Pancreas (tissue), 10 donors: ENCODE results near the gene PLSCR1. TPM values are rescaled to one million over a fixed set of nuclear protein-coding genes. Genes with fewer than 3 reads are reported as not detected.
A peak's percentile ranks its signal among the peaks of the same experiment; 100 is the strongest.
"Not testable (repeated sequence)": the region's sequence is repeated elsewhere in the genome, so short reads cannot be mapped to it uniquely, and the experiment has no call there.

Experiments used
- ATAC-seq, 4 donors: fragments of 200-7000 bp; cut with Tn5 transposase; one replicate each; pipeline versions ENCODE4 v1.8.0 to v1.9.1; 2020; ENCODE audit warnings: mild to moderate bottlenecking in 4 of 4, moderate library complexity in 4 of 4
- DNase-seq, 6 donors: peaks; one replicate each; pipeline ENCODE4 v3.0.0-alpha.2; 2020
- FAIRE-seq: peaks from 2 replicates; lab custom pipeline; 2012; peaks lifted over from hg19 to GRCh38; lab: Jason Lieb, UNC
- H3K27ac ChIP-seq, 4 donors: fragments of 200-600 bp; sonication (generic); 1 replicate in 3 of 4; 2 replicates in 1 of 4; pipeline versions ENCODE4 v1.5.0 to v1.8.0; 2020
- H3K27me3 ChIP-seq, 4 donors: fragments of 200-600 bp; one replicate each; pipeline ENCODE4 v1.8.0; 2021
- H3K36me3 ChIP-seq, 3 donors: fragments of 200-600 bp; sonication (generic) in 1 of 3; one replicate each; pipeline versions ENCODE4 v1.5.0 to v1.8.0; 2020 to 2021
- H3K4me1 ChIP-seq, 3 donors: fragments of 200-600 bp; one replicate each; pipeline ENCODE4 v1.8.0; 2021
- H3K4me3 ChIP-seq, 4 donors: fragments of 200-600 bp; sonication (generic) in 2 of 4; one replicate each; pipeline versions ENCODE4 v1.5.0 to v1.8.0; 2020 to 2021
- H3K9me3 ChIP-seq, 4 donors: fragments of 200-600 bp; one replicate each; pipeline ENCODE4 v1.8.0; 2021
- CTCF ChIP-seq, 4 donors: fragments of 200-600 bp; sonication (generic) in 3 of 4; IDR thresholded peaks; one replicate each; pipeline versions ENCODE4 v1.5.0 to v1.8.0; 2021; ENCODE audit warnings: antibody characterized with exemption in 4 of 4
- WGBS, 2 donors: extraction: QIAGEN DNeasy Blood & Tissue Kit; methylation state at CpG; one replicate each; pipeline ENCODE4 v1.1.7; 2013; 5-methylcytosine and 5-hydroxymethylcytosine counted together
- intact Hi-C, 3 donors: fragments of 100-400 bp; cut with DNase I; formaldehyde crosslinking; loops; one replicate each; pipeline versions ENCODE4 v1.11.1 to v1.14.2; 2022
- polyA plus RNA-seq, 2 donors: library from polyadenylated mRNA; stranded (reverse); fragments of 200-250 nt; gene quantifications; one replicate each; pipeline ENCODE4 v1.2.3, GENCODE V29; 2013
- total RNA-seq, 6 donors: library from RNA; stranded (reverse); fragmentation: NEBNext Ultra II Directional in 4 of 6; extraction: Animal tissue kit (Norgen Biotek cat#: 25700) in 4 of 6; gene quantifications; one replicate each; pipeline versions ENCODE4 v1.2.1 to v1.2.4, GENCODE V29; 2021 to 2023
- donor health status: healthy with polysubstance abuse.
- donor health status: DM: no; HTN: no; CAD: no; lungs with moderate emphysema.
- donor health status: DM: no; HTN: no; CAD: no.
- donor health status: control.
- donor health status: control.
- donor health status: Bipolar disorder and iron deficiency.
- donor health status: DM: yes; HTN: yes; CAD: no.
- donor health status: DM: no; HTN: no; CAD: no.
- donor health status: DM: no; HTN: no; CAD: no.
- donor health status: DM: yes; HTN: yes; CAD: no.

The PLSCR1 gene
- total and polyA plus RNA-seq, 8 donors = 23.8 to 117 (median 40.7) TPM

GRCh38 chr3:146493761-146494160, 50.6 kb downstream of the PLSCR1 start:
- intact Hi-C loops = no loop called here
- no peaks in the 10 kb centered on the region for H3K36me3 ChIP-seq
- no peaks in the 10 kb centered on the region for H3K9me3 ChIP-seq
- FAIRE-seq (no peak), ATAC-seq (no peak), DNase-seq (no peak)
- 90 to 95% methylated on average over 2 of the region's 2 CpGs for WGBS, 2 donors
- H3K27me3 ChIP-seq = no peaks in the 10 kb centered on the region
- TF ChIP-seq CTCF (IDR thresholded peaks at IDR 0.05) = no peak
- no peak overlapping the region for H3K4me3 ChIP-seq
- no peak overlapping the region for H3K27ac ChIP-seq
- H3K4me1 ChIP-seq = no peaks in the 10 kb centered on the region

- no peaks in the 10 kb centered on the region for H3K36me3 ChIP-seq
- DNase-seq = no peak
- no peaks in the 10 kb centered on the region for H3K27me3 ChIP-seq
- FAIRE-seq = no peak
- intact Hi-C loops = no loop called here
- no peak for ATAC-seq
- H3K27ac ChIP-seq = no peak overlapping the region
- no peaks in the 10 kb centered on the region for H3K4me1 ChIP-seq
- no peaks in the 10 kb centered on the region for H3K9me3 ChIP-seq
- WGBS, 2 donors = 87 to 92% methylated on average over 2 of the region's 2 CpGs
- no peak for TF ChIP-seq CTCF (IDR thresholded peaks at IDR 0.05)
- no peak overlapping the region for H3K4me3 ChIP-seq
These were observed 51.2 kb downstream of the PLSCR1 start for GRCh38 chr3:146493221-146493620.

- no peak for FAIRE-seq
- WGBS, 2 donors = 61 to 83% methylated on average over 2 of the region's 2 CpGs
- intact Hi-C loops = no loop called here
These were observed 53.1 kb downstream of the PLSCR1 start for GRCh38 chr3:146491303-146491702.

GRCh38 chr3:146485297-146485696, 59.1 kb downstream of the PLSCR1 start:
- FAIRE-seq = no peak
- no peaks in the 10 kb centered on the region for H3K27me3 ChIP-seq
- no peaks in the 10 kb centered on the region for H3K4me1 ChIP-seq
- TF ChIP-seq CTCF (IDR thresholded peaks at IDR 0.05) = no peak
- intact Hi-C loops = no loop called here
- no peaks in the 10 kb centered on the region for H3K36me3 ChIP-seq
- no peak overlapping the region for H3K4me3 ChIP-seq
- DNase-seq = no peak
- no peak overlapping the region for H3K27ac ChIP-seq
- no peaks in the 10 kb centered on the region for H3K9me3 ChIP-seq
- ATAC-seq = no peak

More at GRCh38 chr3:146491303-146491702, 53.1 kb downstream of the PLSCR1 start:
- H3K27me3 ChIP-seq = no peaks in the 10 kb centered on the region
- no peaks in the 10 kb centered on the region for H3K9me3 ChIP-seq
- no peaks in the 10 kb centered on the region for H3K4me1 ChIP-seq
- ATAC-seq (no peak), DNase-seq (no peak)
- no peak for TF ChIP-seq CTCF (IDR thresholded peaks at IDR 0.05)
- H3K36me3 ChIP-seq = no peaks in the 10 kb centered on the region
- no peak overlapping the region for H3K4me3 ChIP-seq
- H3K27ac ChIP-seq = no peak overlapping the region

GRCh38 chr3:146476094-146476740, 68.2 kb downstream of the PLSCR1 start:
- Histone ChIP-seq H3K27ac (no peak overlapping the region), H3K9me3 (no peaks in the 10 kb centered on the region), H3K27me3 (no peaks in the 10 kb centered on the region), H3K4me3 (no peak overlapping the region), H3K36me3 (no peaks in the 10 kb centered on the region), H3K4me1 (no peaks in the 10 kb centered on the region)
- FAIRE-seq (no peak), ATAC-seq (no peak), DNase-seq (peak in 1 of 6 donors; percentile 24)
- no peak for TF ChIP-seq CTCF (IDR thresholded peaks at IDR 0.05)
- 89 to 90% methylated on average over 6 of the region's 6 CpGs for WGBS, 2 donors
- intact Hi-C loops = no loop called here

- H3K36me3 ChIP-seq, H3K27ac ChIP-seq, FAIRE-seq, H3K9me3 ChIP-seq, H3K4me1 ChIP-seq, DNase-seq, intact Hi-C loops, H3K4me3 ChIP-seq, H3K27me3 ChIP-seq, ATAC-seq: not testable (repeated sequence)
- 92 to 93% methylated on average over 2 of the region's 2 CpGs for WGBS, 2 donors
These were observed 69.4 kb downstream of the PLSCR1 start for GRCh38 chr3:146474976-146475375.
